Fibroblast of peridontal ligament (primary cell): ENCODE measurements around the gene UGT1A8.
"Not testable (repeated sequence)": the region's sequence is repeated elsewhere in the genome, so short reads cannot be mapped to it uniquely, and the experiment has no call there.

Experiments
- DNase-seq: peaks from one replicate; pipeline ENCODE4 v3.0.0-alpha.2; 2010; ENCODE audit errors: extremely low read depth

UGT1A8 gene

DNA sequence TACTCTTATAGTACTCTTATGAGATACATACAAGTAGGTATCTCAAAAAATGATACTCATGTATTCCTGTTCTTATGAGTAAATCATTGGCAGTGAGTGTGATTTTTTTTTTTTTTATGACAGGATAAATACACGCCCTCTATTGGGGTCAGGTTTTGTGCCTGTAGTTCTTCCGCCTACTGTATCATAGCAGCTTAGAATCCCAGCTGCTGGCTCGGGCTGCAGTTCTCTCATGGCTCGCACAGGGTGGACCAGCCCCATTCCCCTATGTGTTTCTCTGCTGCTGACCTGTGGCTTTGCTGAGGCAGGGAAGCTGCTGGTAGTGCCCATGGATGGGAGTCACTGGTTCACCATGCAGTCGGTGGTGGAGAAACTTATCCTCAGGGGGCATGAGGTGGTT is at the start of gene UGT1A8:
TSS of gene UGT1A8 (plus strand) at position 158 of the 400 bp plus-strand sequence. CDS start at position 233, 75 bp downstream.
- DNase-seq: not testable (repeated sequence)

DNA sequence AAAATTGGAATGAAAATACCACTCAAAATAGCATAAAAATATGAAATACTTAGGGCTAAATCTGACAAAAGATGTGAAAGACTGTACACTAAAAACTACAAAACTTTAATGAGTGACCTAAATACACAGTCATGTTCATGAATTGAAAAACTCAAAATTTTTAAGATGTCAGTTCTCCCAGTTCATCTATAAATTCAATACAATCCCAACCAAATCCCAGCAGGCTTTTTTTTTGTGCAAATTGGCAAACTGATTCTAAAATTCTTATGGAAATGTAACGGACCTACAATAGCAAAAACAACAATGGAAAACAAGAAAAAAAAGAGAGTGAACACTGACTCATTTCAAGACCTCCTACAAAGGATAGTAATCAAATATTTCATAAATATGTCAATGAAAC is 46.4 kb upstream of the UGT1A8 start:
- DNase-seq: no peak

DNA sequence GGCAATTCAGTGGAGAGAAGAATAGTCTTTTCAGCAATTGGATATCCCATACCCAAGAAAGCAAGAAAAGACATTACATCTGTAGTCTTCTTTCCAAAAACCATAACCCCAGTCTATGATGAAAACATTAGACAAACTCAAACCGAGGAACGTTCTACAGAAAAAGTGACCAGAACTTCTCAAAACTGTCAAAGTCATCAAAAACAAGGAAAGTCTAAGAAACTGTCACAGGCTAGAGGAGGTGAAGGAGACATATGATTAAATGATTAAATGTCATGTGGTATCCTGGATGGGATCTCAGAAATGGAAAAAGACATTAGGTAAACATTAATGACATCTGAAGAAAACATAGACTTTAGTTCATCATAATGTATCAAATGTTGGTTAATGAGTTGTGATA is 46.0 kb upstream of the UGT1A8 start:
- DNase-seq: no peak

DNA sequence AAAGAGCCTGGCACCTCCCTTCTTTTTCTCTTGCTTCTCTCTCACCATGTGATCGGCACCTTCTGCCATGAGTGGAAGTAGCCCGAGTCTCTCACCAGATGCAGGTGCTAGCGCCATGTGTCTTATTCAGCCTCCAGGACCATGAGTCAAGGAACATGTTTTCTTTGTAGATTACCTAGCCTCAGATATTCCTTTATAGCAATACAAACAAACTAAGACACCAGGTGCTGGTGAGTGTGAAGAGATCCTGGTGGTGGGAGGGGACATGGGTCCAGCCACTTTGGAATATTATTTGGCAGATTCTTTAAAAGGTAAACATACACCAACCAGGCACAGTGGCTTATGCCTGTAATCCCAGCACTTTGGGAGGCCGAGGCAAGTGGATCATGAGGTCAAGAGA is 45.0 kb upstream of the UGT1A8 start:
- no peak for DNase-seq

DNA sequence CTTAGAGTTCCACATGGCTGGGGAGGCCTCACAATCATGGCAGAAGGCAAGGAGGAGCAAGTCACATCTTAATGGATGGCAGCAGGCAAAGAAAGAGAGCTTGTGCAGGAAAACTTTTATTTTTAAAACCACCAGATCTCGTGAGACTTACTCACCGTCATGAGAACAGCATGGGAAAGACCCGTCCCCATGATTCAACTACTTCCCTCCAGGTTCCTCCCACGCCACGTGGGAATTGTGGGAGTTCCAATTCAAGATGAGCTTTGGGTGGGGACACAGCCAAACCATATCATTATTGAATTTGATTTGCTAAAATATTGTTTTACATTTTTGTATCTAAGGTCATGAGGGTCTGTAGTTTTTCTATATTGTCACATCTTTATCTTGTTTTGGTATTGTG is 40.1 kb upstream of the UGT1A8 start:
- DNase-seq: not testable (repeated sequence)

DNA sequence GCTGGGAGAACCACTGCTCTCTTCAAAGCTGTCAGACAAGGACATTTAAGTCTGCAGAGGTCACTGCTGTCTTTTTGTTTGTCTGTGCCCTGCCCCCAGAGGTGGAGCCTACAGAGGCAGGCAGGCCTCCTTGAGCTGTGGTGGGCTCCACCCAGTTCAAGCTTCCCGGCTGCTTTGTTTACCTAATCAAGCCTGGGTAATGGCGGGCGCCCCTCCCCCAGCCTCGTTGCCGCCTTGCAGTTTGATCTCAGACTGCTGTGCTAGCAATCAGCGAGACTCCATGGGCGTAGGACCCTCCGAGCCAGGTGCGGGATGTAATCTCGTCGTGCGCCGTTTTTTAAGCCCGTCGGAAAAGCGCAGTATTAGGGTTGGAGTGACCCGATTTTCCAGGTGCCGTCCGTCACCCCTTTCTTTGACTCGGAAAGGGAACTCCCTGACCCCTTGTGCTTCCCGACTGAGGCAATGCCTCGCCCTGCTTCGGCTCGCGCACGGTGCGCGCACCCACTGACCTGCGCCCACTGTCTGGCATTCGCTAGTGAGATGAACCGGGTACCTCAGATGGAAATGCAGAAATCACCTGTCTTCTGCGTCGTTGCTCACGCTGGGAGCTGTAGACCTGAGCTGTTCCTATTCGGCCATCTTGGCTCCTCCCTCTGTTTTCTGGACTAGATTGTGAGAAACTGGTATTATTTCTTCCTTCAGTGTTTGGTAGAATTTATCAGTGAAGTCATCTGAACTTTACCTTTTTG is 34.0 kb upstream of the UGT1A8 start:
- DNase-seq: not testable (repeated sequence)

DNA sequence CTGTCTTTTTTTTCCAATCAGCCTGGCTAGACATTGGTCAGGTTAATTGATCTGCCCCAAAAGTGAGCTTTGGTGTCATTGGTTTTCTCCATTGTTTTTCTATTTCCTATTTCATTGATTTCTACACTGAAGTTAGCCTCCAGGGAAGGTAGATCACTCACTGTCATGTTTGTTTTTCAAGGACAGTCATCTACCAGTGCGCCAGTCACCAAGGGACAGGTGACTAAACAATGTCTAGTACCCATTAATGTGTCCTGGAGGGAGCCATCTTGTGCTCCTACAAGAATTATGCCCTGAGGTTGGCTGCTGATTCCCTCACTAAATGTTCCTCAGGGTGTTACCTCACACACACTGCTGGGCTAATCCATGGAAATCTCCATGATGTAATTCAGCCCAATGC is 33.2 kb upstream of the UGT1A8 start:
- DNase-seq: no peak

DNA sequence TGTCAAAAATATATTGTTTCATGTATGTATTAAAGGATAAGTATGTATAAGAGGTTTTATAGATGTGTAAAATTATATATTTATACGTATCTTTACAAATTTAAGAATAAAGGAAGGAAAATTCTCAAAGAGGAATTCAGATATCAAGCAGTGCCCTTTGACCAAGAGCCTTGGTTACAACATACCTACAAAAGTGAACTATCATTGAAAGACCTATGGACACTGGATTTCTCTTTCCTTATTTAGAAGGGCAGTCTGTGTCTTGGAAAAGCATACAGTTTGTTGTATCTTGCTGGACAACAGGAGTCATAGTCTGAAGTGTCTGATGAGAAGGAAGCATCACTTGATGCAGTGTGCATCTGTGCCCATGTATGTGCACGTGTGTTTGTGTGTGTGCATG is 29.0 kb upstream of the UGT1A8 start:
- no peak for DNase-seq

DNA sequence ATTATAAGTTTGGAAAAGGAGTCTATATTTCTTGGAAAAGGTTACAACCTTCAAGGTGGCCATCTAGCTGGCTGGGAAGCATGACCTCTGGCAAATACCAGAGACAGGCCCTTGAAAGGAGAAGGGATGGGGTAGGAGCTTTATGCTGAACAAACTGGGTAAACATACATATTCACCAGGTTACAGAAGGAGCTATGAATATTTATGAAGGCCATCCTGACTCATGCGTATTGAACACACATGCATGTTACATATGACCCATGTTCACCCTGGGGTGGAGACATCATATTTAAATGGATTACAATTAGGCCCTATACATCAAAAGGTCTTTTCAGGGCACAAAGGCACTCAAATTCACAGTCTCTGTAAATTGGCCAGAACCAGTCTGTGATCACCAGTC is 24.7 kb upstream of the UGT1A8 start:
- not testable (repeated sequence) for DNase-seq

DNA sequence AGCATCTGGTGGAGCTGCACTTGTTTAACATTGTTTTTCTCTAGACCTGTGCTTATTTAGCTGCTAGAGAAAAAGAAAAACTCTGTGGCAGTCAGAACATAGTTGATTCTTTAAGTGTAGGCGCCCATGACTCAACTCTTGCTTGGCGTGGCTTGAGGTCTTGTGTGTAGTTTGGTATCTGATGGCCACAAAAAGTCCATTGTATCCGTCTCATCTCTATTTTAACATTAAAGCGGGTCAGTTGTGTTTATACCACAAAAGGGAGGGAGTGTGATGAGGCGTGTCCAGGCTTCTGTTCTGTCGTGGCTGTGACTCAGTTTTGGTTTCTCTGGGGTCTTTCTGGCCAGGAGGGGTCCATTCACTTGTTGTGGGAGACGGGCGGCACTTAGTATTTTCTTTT is 24.2 kb upstream of the UGT1A8 start:
- DNase-seq: no peak

DNA sequence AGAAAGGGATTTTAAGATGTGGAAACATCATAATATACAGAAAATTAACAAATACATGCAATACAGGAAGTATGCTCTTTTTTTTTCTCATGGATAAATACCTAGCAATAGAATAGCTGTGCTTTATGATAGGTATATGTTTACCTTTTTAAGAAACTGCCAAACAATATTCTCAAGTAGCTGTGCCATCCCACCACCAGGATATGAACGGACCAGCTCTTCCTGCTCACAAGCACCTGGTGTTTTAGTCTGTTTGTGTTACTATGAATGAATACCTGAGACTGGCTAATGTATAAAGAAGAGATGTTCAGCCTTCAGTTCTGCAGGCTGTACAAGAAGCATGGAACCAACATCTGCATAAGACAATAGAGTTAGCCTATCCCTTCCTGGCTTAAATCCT is 19.9 kb upstream of the UGT1A8 start:
- DNase-seq: no peak

DNA sequence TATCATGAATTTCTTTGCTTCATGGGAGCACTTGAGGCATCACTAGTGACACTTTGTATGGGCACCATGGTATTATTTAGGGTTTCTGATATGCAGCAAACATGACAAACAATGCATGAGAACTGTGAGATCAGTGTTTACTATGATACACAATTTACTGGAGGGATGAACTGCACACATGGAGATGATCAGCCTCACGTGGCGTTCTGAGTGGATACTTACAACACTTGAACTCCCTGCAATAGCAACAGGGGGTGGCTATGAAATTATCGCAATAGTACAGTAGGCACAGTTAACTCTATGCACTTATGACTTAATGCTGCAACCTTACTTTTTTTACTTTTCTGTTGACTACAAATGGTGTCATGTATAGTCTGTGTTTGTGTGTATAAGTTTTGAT is 18.5 kb upstream of the UGT1A8 start:
- DNase-seq: no peak

DNA sequence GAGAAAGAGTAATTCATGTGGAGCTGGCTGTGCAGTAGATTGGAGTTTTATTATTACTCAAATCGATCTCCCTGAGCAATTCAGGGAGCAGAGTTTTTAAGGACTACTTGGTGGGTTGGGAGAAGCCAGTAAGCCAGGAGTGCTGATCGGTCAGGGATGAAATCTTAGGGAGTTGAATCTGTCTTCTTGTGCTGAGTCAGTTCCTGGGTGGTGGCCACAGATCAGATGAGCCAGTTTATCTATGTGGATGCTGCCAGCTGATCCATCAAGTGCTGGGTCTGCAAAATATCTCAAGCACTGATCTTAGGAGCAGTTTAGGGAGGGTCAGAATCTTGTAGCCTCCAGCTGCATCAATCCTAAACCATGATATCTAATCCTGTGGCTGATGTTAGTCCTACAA is 17.0 kb upstream of the UGT1A8 start:
- DNase-seq: no peak

DNA sequence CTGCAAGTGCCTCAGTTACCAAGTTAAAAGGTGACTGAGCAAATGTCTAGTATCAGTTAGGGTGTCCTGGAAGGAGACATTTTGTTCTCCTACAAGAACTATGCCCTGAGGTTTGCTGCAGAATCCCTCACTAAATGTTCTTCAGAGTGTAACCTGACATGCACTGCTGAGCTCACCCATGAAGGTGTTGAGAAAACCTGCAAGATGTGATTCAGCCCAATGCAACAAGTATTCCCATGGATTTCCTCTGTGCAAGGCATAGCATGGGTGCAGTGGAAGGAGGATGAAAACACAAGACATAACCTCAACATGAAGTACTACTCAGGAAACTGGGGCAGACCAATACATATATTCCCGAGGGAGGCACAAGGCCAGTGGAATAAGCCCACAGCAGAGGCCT is 15.4 kb upstream of the UGT1A8 start:
- no peak for DNase-seq

DNA sequence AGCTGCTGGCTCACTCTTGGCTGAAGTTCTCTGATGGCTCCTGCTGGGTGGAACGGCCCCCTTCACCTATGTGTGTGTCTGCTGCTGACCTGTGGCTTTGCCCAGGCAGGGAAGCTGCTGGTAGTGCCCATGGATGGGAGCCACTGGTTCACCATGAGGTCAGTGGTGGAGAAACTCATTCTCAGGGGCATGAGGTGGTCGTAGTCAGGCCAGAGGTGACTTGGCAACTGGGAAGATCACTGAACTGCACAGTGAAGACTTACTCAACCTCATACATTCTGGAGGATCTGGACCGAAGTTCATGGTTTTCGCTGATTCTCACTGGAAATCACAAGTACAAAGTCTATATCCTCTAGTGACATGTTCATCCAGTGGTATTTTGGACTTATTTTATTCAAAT is 13.9 kb upstream of the UGT1A8 start:
- DNase-seq: no peak

DNA sequence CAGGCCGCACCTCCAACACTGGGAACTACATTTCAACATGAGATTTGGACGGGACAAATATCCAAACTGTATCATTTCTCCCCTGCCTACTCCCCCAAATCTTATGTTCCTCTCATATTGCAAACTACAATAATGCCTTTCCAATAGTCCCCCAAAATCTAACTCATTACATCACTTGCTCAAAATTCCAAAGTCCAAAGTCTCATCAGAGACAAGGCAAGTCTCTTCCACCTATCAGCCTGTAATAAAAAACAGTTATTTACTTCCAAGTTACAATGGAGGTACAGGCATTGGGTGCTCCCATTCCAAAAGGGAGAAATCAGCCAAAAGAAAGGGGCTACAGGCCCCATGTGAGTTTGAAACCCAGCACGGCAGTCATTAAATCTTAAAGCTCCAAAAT is 12.6 kb upstream of the UGT1A8 start:
- DNase-seq: no peak

DNA sequence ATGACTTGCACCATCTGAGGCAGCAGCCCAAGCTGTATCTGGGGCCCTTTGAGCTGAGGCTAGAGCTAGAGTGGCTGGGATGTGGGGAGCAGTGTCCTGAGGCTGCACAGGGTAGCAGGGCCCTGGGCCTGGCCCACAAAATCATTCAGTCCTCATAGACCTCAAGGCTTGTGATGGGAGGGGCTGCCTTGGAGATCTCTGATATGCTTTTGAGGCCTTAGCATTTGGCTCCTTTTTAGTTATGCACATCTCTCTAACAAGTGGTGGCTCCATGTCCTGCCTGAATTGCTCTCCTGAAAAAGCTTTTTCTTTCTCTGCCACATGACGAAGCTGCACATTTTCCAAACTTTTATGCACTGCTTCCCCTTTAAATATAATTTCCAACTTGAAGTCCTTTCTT is 11.8 kb upstream of the UGT1A8 start:
- no peak for DNase-seq

DNA sequence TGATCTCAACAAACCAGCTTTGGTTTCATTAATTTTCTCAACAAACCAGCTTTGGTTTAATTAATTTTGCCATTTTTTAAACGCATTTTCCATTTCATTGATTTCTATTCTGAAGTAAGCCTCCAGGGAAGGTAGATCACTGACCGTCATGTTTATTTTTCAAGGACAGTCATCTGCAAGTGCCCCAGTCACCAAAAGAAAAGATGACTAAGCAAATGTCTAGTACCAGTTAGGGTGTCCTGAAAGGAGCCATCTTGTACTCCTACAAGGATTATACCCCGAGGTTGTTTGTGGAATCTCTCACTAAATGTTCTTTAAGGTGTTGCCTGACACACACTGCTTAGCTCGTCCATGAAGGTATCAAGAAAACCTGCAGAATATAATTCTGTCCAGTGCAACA is 6.1 kb upstream of the UGT1A8 start:
- DNase-seq: no peak

DNA sequence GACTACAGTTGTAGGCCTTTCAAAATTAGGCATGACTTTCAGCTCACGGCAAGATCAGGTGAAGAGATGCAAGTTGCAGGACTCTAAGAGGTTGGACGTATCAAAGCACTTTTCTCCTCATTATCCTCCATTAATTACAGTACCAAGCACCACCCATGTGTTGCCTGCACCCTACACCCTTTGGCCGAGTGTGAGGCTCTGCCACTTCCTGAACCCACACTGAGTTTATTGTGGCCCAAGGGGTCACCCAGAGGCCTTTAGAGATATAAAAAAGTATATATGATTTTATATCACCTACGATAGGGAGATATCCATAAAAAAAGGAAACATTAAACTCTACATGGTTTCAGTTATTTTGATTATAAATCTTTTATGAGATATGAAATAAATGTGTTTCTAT is 2.8 kb downstream of the UGT1A8 start:
- no peak for DNase-seq

DNA sequence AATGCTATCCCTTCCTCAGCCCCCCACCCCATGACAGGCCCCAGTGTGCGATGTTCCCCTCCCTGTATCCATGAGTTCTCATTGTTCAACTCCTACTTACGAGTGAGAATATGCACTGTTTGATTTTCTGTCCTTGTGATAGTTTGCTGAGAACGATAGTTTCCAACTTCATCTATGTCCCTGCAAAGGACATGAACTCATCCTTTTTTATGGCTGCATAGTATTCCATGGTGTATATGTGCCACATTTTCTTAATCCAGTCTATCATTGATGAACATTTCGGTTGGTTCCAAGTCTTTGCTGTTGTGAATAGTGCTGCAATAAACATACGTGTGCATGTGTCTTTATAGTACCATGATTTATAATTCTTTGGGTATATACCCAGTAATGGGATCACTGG is 4.4 kb downstream of the UGT1A8 start:
- DNase-seq: not testable (repeated sequence)

DNA sequence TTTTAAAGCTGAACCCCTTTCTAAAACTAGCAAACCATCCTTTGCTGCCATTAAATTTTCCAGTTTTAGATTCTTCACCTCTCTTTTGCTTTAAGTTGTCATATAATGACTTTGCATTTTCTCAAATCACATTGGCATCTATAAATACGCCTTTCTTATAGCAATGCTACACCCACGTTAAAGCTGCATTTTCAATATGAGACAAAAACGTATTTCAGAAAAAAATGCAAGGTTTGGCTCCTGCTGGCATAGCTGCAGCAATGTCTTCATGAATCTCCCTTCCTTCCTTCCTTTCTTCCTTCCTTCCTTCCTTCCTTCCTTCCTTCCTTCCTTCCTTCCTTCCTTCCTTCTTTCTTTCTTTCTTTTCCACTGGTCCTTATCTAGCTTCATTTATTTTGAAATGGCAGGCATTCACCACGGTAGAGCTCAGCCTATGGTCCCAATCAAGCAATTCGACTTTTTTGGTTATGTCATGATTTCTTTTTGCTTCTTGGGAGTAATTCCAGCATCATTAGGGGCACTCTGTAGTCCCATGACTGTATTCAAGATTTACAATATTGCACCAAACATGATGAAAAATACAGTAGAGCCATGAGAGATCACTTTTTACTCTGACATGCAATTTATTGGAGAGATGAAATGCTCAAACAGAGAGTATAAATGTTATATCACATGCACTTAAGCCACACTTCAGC is 10.0 kb downstream of the UGT1A8 start:
- DNase-seq: no peak

DNA sequence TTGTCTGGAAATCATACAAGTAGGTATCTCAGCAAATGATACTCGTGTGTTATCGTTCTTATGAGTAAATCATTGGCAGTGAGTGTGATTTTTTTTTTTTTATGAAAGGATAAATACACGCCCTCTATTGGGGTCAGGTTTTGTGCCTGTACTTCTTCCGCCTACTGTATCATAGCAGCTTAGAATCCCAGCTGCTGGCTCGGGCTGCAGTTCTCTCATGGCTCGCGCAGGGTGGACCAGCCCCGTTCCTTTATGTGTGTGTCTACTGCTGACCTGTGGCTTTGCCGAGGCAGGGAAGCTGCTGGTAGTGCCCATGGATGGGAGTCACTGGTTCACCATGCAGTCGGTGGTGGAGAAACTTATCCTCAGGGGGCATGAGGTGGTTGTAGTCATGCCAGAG is 18.9 kb downstream of the UGT1A8 start, which contains the start of gene UGT1A10:
TSS of gene UGT1A10 (plus strand) at position 143 of the 400 bp plus-strand sequence. CDS start at position 218, 75 bp downstream.
- DNase-seq: not testable (repeated sequence)

DNA sequence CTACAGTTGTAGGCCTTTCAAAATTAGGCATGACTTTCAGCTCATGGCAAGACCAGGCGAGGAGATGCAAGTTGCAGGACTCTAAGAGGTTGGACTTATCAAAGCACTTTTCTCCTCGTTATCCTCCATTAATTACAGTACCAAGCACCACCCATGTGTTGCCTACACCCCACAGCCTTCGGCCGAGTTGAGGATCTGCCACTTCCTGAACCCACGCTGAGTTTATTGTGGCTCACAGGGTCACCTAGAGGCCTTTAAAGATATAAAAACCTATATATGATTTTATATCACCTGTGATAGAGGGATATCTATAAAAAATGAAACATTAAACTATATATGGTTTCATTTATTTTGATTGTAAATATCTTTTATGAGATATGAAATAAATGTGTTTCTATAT is 21.4 kb downstream of the UGT1A8 start:
- DNase-seq: no peak
